ENCODE data around the gene CCDC175.

The CCDC175 gene

GRCh38 chr14:59510001-59510400 is 66.6 kb downstream of the CCDC175 start:
- Histone ChIP-seq H3K4me1 (ENCODE audit: control insufficient read depth, insufficient read depth, low read length) (no peaks in the 10 kb centered on the region), H3K36me3 (ENCODE audit: control insufficient read depth, insufficient read depth, low read length) (no peaks in the 10 kb centered on the region), H3K27ac (ENCODE audit: low read length) (no peak overlapping the region), H3K4me3 (ENCODE audit: low read length) (no peak overlapping the region), H3K9me3 (ENCODE audit: control insufficient read depth, insufficient read depth, low read length) (no peaks in the 10 kb centered on the region), H3K27me3 (ENCODE audit: control insufficient read depth, insufficient read depth, low read length) (no peaks in the 10 kb centered on the region)
- no CpG with 5 or more reads among the region's 2 CpGs for WGBS (ENCODE audit: insufficient coverage, insufficient read length)
- DNase-seq (ENCODE audit: low read depth, low spot score): no peak

- H3K27ac ChIP-seq (ENCODE audit: low read length): no peak overlapping the region
- no peaks in the 10 kb centered on the region for H3K9me3 ChIP-seq (ENCODE audit: control insufficient read depth, insufficient read depth, low read length)
- DNase-seq (ENCODE audit: low read depth, low spot score): no peak
- H3K27me3 ChIP-seq (ENCODE audit: control insufficient read depth, insufficient read depth, low read length): no peaks in the 10 kb centered on the region
- no CpG with 5 or more reads among the region's 3 CpGs for WGBS (ENCODE audit: insufficient coverage, insufficient read length)
- no peaks in the 10 kb centered on the region for H3K4me1 ChIP-seq (ENCODE audit: control insufficient read depth, insufficient read depth, low read length)
- no peaks in the 10 kb centered on the region for H3K36me3 ChIP-seq (ENCODE audit: control insufficient read depth, insufficient read depth, low read length)
- H3K4me3 ChIP-seq (ENCODE audit: low read length): no peak overlapping the region
These were observed 67.5 kb downstream of the CCDC175 start for GRCh38 chr14:59509101-59509500.

GRCh38 chr14:59507752-59508103 is 68.9 kb downstream of the CCDC175 start:
- no peak for DNase-seq (ENCODE audit: low read depth, low spot score)
- no CpG with 5 or more reads among the region's 3 CpGs for WGBS (ENCODE audit: insufficient coverage, insufficient read length)

GRCh38 chr14:59507063-59507751 is 69.4 kb downstream of the CCDC175 start:
- no peak overlapping the region for H3K27ac ChIP-seq (ENCODE audit: low read length)
- H3K9me3 ChIP-seq (ENCODE audit: control insufficient read depth, insufficient read depth, low read length): no peaks in the 10 kb centered on the region
- H3K27me3 ChIP-seq (ENCODE audit: control insufficient read depth, insufficient read depth, low read length): no peaks in the 10 kb centered on the region
- no peaks in the 10 kb centered on the region for H3K36me3 ChIP-seq (ENCODE audit: control insufficient read depth, insufficient read depth, low read length)
- DNase-seq (ENCODE audit: low read depth, low spot score): peak; percentile 70
- no peaks in the 10 kb centered on the region for H3K4me1 ChIP-seq (ENCODE audit: control insufficient read depth, insufficient read depth, low read length)
- no peak overlapping the region for H3K4me3 ChIP-seq (ENCODE audit: low read length)

More at GRCh38 chr14:59507752-59508103, 68.9 kb downstream of the CCDC175 start:
- Histone ChIP-seq H3K27me3 (ENCODE audit: control insufficient read depth, insufficient read depth, low read length) (no peaks in the 10 kb centered on the region), H3K4me3 (ENCODE audit: low read length) (no peak overlapping the region), H3K27ac (ENCODE audit: low read length) (no peak overlapping the region), H3K4me1 (ENCODE audit: control insufficient read depth, insufficient read depth, low read length) (no peaks in the 10 kb centered on the region), H3K36me3 (ENCODE audit: control insufficient read depth, insufficient read depth, low read length) (no peaks in the 10 kb centered on the region), H3K9me3 (ENCODE audit: control insufficient read depth, insufficient read depth, low read length) (no peaks in the 10 kb centered on the region)

GRCh38 chr14:59503256-59503655 is 73.4 kb downstream of the CCDC175 start:
- no peak overlapping the region for H3K4me3 ChIP-seq (ENCODE audit: low read length)
- H3K4me1 ChIP-seq (ENCODE audit: control insufficient read depth, insufficient read depth, low read length): no peaks in the 10 kb centered on the region
- no CpG with 5 or more reads among the region's 4 CpGs for WGBS (ENCODE audit: insufficient coverage, insufficient read length)
- H3K27me3 ChIP-seq (ENCODE audit: control insufficient read depth, insufficient read depth, low read length): no peaks in the 10 kb centered on the region
- no peak overlapping the region for H3K27ac ChIP-seq (ENCODE audit: low read length)
- no peaks in the 10 kb centered on the region for H3K36me3 ChIP-seq (ENCODE audit: control insufficient read depth, insufficient read depth, low read length)
- no peak for DNase-seq (ENCODE audit: low read depth, low spot score)
- no peaks in the 10 kb centered on the region for H3K9me3 ChIP-seq (ENCODE audit: control insufficient read depth, insufficient read depth, low read length)

- WGBS (ENCODE audit: insufficient coverage, insufficient read length): no CpG with 5 or more reads among the region's 3 CpGs
- Histone ChIP-seq H3K27ac (ENCODE audit: low read length) (no peak overlapping the region), H3K36me3 (ENCODE audit: control insufficient read depth, insufficient read depth, low read length) (no peaks in the 10 kb centered on the region), H3K4me3 (ENCODE audit: low read length) (no peak overlapping the region), H3K4me1 (ENCODE audit: control insufficient read depth, insufficient read depth, low read length) (no peaks in the 10 kb centered on the region), H3K9me3 (ENCODE audit: control insufficient read depth, insufficient read depth, low read length) (no peaks in the 10 kb centered on the region), H3K27me3 (ENCODE audit: control insufficient read depth, insufficient read depth, low read length) (no peaks in the 10 kb centered on the region)
- no peak for DNase-seq (ENCODE audit: low read depth, low spot score)
These were observed 75.9 kb downstream of the CCDC175 start for GRCh38 chr14:59500732-59501131.

- DNase-seq (ENCODE audit: low read depth, low spot score): no peak
- Histone ChIP-seq H3K36me3 (ENCODE audit: control insufficient read depth, insufficient read depth, low read length) (peaks cover 6% of the 10 kb centered on the region; the same call in 1 of the 2 replicates), H3K27me3 (ENCODE audit: control insufficient read depth, insufficient read depth, low read length) (no peaks in the 10 kb centered on the region), H3K9me3 (ENCODE audit: control insufficient read depth, insufficient read depth, low read length) (no peaks in the 10 kb centered on the region), H3K4me1 (ENCODE audit: control insufficient read depth, insufficient read depth, low read length) (no peaks in the 10 kb centered on the region), H3K4me3 (ENCODE audit: low read length) (no peak overlapping the region), H3K27ac (ENCODE audit: low read length) (no peak overlapping the region)
- no CpG with 5 or more reads among the region's 1 CpG for WGBS (ENCODE audit: insufficient coverage, insufficient read length)
These were observed 84.2 kb downstream of the CCDC175 start for GRCh38 chr14:59492384-59492783.

- Histone ChIP-seq H3K36me3 (ENCODE audit: control insufficient read depth, insufficient read depth, low read length) (peaks cover 6% of the 10 kb centered on the region; the same call in 1 of the 2 replicates), H3K9me3 (ENCODE audit: control insufficient read depth, insufficient read depth, low read length) (no peaks in the 10 kb centered on the region), H3K27ac (ENCODE audit: low read length) (no peak overlapping the region), H3K4me1 (ENCODE audit: control insufficient read depth, insufficient read depth, low read length) (no peaks in the 10 kb centered on the region), H3K4me3 (ENCODE audit: low read length) (no peak overlapping the region), H3K27me3 (ENCODE audit: control insufficient read depth, insufficient read depth, low read length) (no peaks in the 10 kb centered on the region)
- WGBS (ENCODE audit: insufficient coverage, insufficient read length): no CpG with 5 or more reads among the region's 3 CpGs
- no peak for DNase-seq (ENCODE audit: low read depth, low spot score)
These were observed 85.9 kb downstream of the CCDC175 start for GRCh38 chr14:59490756-59491155.

- H3K9me3 ChIP-seq (ENCODE audit: control insufficient read depth, insufficient read depth, low read length): no peaks in the 10 kb centered on the region
- no peak for DNase-seq (ENCODE audit: low read depth, low spot score)
- H3K27me3 ChIP-seq (ENCODE audit: control insufficient read depth, insufficient read depth, low read length): no peaks in the 10 kb centered on the region
- no peak overlapping the region for H3K27ac ChIP-seq (ENCODE audit: low read length)
- H3K36me3 ChIP-seq (ENCODE audit: control insufficient read depth, insufficient read depth, low read length): no peaks in the 10 kb centered on the region; the same call in 1 of the 2 replicates
- H3K4me1 ChIP-seq (ENCODE audit: control insufficient read depth, insufficient read depth, low read length): no peaks in the 10 kb centered on the region
- peak overlapping the region; percentile 69 for H3K4me3 ChIP-seq (ENCODE audit: low read length)
- no CpG with 5 or more reads among the region's 32 CpGs for WGBS (ENCODE audit: insufficient coverage, insufficient read length)
These were observed 91.9 kb downstream of the CCDC175 start for GRCh38 chr14:59484639-59485175.

GRCh38 chr14:59483819-59484638 is 92.6 kb downstream of the CCDC175 start, which contains the start of the genes JKAMP and L3HYPDH:
Gene JKAMP, plus strand, starts transcription at chr14:59484517. Its CDS starts 73 bp downstream, at chr14:59484590.
Gene L3HYPDH, minus strand, starts transcription at chr14:59484408. Its CDS starts 92 bp downstream, at chr14:59484316.
- Histone ChIP-seq H3K9me3 (ENCODE audit: control insufficient read depth, insufficient read depth, low read length) (no peaks in the 10 kb centered on the region), H3K27me3 (ENCODE audit: control insufficient read depth, insufficient read depth, low read length) (no peaks in the 10 kb centered on the region), H3K36me3 (ENCODE audit: control insufficient read depth, insufficient read depth, low read length) (no peaks in the 10 kb centered on the region; the same call in 1 of the 2 replicates), H3K4me3 (ENCODE audit: low read length) (peak within 1 kb of the TSS; percentile 69), H3K4me1 (ENCODE audit: control insufficient read depth, insufficient read depth, low read length) (no peaks in the 10 kb centered on the region), H3K27ac (ENCODE audit: low read length) (no peak within 1 kb of the TSS)
- peak; percentile 92 for DNase-seq (ENCODE audit: low read depth, low spot score)
- no CpG with 5 or more reads among the region's 92 CpGs for WGBS (ENCODE audit: insufficient coverage, insufficient read length)

All from iPS DF 6.9 (cell line).